ENCODE data around the gene LPP. TPM values are rescaled to one million over a fixed set of nuclear protein-coding genes. Genes with fewer than 3 reads are reported as not detected.

LPP gene
- total RNA-seq, 4 donors from 2014 or later: 109 to 170 (median 132) TPM

DNA sequence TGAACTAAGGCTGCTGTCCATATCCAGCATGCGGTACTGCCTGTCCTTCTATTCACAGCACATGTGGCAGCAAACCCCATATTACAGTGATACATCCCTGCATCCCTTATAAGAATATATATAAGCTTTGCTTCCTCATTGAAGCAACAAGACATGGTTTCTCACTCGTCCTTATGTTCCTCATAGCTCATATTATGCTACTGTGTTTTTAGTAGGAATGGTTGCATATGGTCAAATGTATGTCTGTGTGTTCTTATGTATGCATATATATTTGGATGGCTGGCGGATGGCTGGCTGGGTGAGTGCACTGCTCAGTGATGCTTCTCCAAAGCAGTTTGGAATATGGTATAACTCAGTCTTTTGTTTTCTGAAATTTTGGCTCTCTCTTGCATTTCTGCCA, 254.9 kb downstream of the LPP start:
- no peak overlapping the region for H3K27ac ChIP-seq
- no peak for DNase-seq
- no peaks in the 10 kb centered on the region for H3K4me1 ChIP-seq
- H3K36me3 ChIP-seq: peaks cover 0 to 16% (median 0%) of the 10 kb centered on the region in 3 donors
- no peaks in the 10 kb centered on the region for H3K9me3 ChIP-seq
- TF ChIP-seq POLR2A (IDR thresholded peaks at IDR 0.05): no peak
- TF ChIP-seq, protein P1, sequence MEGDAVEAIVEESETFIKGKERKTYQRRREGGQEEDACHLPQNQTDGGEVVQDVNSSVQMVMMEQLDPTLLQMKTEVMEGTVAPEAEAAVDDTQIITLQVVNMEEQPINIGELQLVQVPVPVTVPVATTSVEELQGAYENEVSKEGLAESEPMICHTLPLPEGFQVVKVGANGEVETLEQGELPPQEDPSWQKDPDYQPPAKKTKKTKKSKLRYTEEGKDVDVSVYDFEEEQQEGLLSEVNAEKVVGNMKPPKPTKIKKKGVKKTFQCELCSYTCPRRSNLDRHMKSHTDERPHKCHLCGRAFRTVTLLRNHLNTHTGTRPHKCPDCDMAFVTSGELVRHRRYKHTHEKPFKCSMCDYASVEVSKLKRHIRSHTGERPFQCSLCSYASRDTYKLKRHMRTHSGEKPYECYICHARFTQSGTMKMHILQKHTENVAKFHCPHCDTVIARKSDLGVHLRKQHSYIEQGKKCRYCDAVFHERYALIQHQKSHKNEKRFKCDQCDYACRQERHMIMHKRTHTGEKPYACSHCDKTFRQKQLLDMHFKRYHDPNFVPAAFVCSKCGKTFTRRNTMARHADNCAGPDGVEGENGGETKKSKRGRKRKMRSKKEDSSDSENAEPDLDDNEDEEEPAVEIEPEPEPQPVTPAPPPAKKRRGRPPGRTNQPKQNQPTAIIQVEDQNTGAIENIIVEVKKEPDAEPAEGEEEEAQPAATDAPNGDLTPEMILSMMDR (IDR thresholded peaks at IDR 0.05): no peak
- H3K27me3 ChIP-seq: no peaks in the 10 kb centered on the region
- H3K4me3 ChIP-seq: no peak overlapping the region

DNA sequence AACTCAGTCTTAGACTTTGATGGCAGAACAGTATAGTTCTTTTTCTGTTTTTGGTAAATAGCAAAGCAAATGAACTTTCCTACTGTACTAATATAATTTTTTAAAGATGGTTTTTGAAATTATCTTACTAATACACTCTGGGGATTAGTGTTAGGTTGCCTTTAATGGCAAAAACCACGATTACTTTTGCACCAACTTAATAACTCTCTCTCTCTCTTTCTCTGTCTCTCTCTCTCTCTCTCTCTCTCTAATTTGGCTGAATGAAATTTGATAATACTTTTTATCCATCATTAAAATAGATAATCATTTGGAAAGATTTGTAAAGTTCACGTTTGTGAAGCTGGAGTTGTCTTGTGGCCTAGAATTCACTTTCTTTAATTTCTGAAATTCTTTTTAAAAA, 257.8 kb downstream of the LPP start:
- no peaks in the 10 kb centered on the region for H3K9me3 ChIP-seq
- TF ChIP-seq, protein P1 (IDR thresholded peaks at IDR 0.05): no peak
- no peak for TF ChIP-seq POLR2A (IDR thresholded peaks at IDR 0.05)
- no peaks in the 10 kb centered on the region for H3K4me1 ChIP-seq
- H3K27ac ChIP-seq: no peak overlapping the region
- H3K4me3 ChIP-seq: no peak overlapping the region
- peaks cover 0 to 7% (median 0%) of the 10 kb centered on the region in 3 donors for H3K36me3 ChIP-seq
- H3K27me3 ChIP-seq: no peaks in the 10 kb centered on the region
- no peak for DNase-seq

DNA sequence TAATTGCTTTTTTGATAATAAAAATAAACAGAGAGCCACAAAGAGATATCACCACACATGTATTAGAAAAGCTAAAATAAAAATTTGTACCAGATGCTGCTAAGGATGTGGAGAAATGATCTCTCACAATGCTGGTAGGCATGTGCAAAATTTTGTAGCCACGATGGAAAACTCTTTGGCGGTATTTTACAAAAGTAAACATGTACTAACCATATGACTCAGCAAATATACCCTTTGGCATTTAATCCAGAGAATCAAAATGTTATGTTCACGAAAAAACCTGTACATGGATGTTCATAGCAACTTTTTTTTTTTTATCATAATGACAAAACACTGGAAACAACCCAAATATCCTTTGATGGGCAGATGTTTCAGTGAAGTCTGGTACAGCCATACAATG, 261.2 kb downstream of the LPP start:
- H3K4me1 ChIP-seq: no peaks in the 10 kb centered on the region
- H3K4me3 ChIP-seq: no peak overlapping the region
- TF ChIP-seq POLR2A (IDR thresholded peaks at IDR 0.05): no peak
- TF ChIP-seq, protein P1 (IDR thresholded peaks at IDR 0.05): no peak
- no peak for DNase-seq
- no peaks in the 10 kb centered on the region for H3K9me3 ChIP-seq
- H3K27ac ChIP-seq: no peak overlapping the region
- no peaks in the 10 kb centered on the region for H3K27me3 ChIP-seq
- no peaks in the 10 kb centered on the region for H3K36me3 ChIP-seq

DNA sequence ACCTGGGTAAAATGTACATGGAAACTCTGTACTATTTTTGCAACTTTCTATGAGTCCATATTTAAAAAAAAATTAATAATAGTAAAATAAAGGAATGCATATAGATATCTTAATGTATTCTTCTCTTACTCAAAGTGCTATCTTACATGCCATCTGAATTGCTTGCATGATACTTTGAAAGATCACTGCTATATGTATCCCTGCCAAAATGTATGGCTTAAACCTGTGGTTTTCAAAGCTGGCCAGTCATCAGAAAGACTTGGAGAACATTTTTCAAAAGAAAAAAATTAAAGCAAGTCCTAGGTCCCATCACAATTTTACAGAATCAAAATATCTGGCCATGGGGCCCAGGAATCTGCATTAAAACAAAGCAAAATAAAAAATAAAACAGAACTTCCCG, 262.1 kb downstream of the LPP start:
- Histone ChIP-seq H3K27ac (no peak overlapping the region), H3K4me1 (peaks cover 0 to 2% (median 0%) of the 10 kb centered on the region in 4 donors), H3K9me3 (no peaks in the 10 kb centered on the region), H3K27me3 (no peaks in the 10 kb centered on the region), H3K36me3 (no peaks in the 10 kb centered on the region), H3K4me3 (no peak overlapping the region)
- no peak for TF ChIP-seq POLR2A (IDR thresholded peaks at IDR 0.05)
- TF ChIP-seq, protein P1 (IDR thresholded peaks at IDR 0.05): no peak
- no peak for DNase-seq

DNA sequence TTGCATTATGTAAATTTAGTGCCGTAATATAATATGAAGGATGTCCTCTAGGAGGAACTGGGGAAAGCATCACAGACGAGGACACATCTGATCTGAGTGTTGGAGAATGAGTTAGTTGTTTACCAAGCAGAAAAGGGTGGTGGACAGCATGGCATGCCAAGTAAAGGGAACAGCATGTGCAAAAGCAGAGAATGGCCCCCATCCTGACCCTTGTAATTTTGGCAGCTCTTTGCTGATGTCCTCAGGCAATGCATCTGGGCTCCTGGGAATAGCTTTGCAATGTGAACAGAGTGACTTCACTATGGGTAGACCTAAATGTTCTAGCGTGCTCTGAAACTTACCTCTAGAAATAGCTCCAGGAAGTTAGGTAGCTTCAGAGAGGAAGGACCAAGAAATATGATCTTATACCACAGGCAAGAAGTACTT, 263.3 kb downstream of the LPP start:
- Histone ChIP-seq H3K36me3 (no peaks in the 10 kb centered on the region), H3K4me3 (no peak overlapping the region), H3K27me3 (no peaks in the 10 kb centered on the region), H3K27ac (peak overlapping the region in 1 of 4 donors; percentile 35), H3K4me1 (peaks cover 0 to 10% (median 0%) of the 10 kb centered on the region in 4 donors), H3K9me3 (no peaks in the 10 kb centered on the region)
- TF ChIP-seq POLR2A (IDR thresholded peaks at IDR 0.05): no peak
- TF ChIP-seq, protein P1 (IDR thresholded peaks at IDR 0.05): no peak
- no peak for DNase-seq

DNA sequence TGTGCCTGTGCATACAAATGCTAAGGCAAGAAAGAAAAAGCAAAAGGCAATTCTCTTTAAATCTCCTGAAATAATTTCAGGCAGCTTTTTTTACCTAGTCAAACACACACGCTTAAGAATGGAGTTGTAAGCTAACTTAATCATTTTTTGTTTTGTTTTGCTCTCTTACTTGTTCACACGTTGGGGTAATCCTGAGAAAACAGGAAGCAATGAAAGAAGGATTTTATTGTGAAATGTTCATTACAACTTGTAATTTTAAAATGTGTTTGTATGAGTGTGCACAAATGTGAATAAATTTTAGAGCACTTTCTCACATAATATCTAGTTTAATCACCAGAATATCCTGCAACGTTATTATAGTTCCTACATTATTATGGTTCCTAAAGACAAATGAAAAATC, 263.8 kb downstream of the LPP start:
- peaks cover 0 to 14% (median 0%) of the 10 kb centered on the region in 4 donors for H3K4me1 ChIP-seq
- DNase-seq: no peak

More for the DNA sequence above, 263.8 kb downstream of the LPP start:
- Histone ChIP-seq H3K36me3 (no peaks in the 10 kb centered on the region), H3K27me3 (no peaks in the 10 kb centered on the region), H3K27ac (peak overlapping the region in 1 of 4 donors; percentile 35), H3K4me3 (no peak overlapping the region), H3K9me3 (no peaks in the 10 kb centered on the region)
- TF ChIP-seq POLR2A (IDR thresholded peaks at IDR 0.05): no peak
- TF ChIP-seq, protein P1 (IDR thresholded peaks at IDR 0.05): no peak

All from Peyer's patch (tissue), 4 donors.